Fibroblast of skin of left quadriceps (primary cell): ENCODE measurements around the gene BSCL2.
"Not testable (repeated sequence)": the region's sequence is repeated elsewhere in the genome, so short reads cannot be mapped to it uniquely, and the experiment has no call there.

Experiments
- DNase-seq, 2 experiments: peaks; one replicate each; pipeline ENCODE4 v3.0.0-alpha.2; 2013; ENCODE audit warnings: low read depth in 2 of 2

Gene BSCL2

GRCh38 chr11:62688491-62688890, 18.7 kb downstream of the BSCL2 start:
- DNase-seq = no peak

- DNase-seq = no peak
Measured at GRCh38 chr11:62687508-62688396, 19.5 kb downstream of the BSCL2 start.

GRCh38 chr11:62682518-62682917, 24.7 kb downstream of the BSCL2 start:
- no peak for DNase-seq

- DNase-seq = peak; percentile 66 to 67
Measured at GRCh38 chr11:62680825-62681240, 26.4 kb downstream of the BSCL2 start.

GRCh38 chr11:62678770-62679696, 28.2 kb downstream of the BSCL2 start, which contains the start of gene UBXN1:
Gene UBXN1, minus strand, starts transcription at chr11:62679073. Its CDS starts 150 bp downstream, at chr11:62678923.
- peak; percentile 71 to 80 for DNase-seq

GRCh38 chr11:62678433-62678769, 28.8 kb downstream of the BSCL2 start:
- no peak for DNase-seq

GRCh38 chr11:62677714-62678113, 29.5 kb downstream of the BSCL2 start:
- DNase-seq = no peak

- DNase-seq = no peak
Measured at GRCh38 chr11:62677156-62677555, 30.1 kb downstream of the BSCL2 start.

GRCh38 chr11:62676698-62677097, 30.5 kb downstream of the BSCL2 start:
- DNase-seq = no peak

- not testable (repeated sequence) for DNase-seq
Measured at GRCh38 chr11:62675415-62675814, 31.8 kb downstream of the BSCL2 start.

GRCh38 chr11:62673196-62673525, 34.1 kb downstream of the BSCL2 start:
- no peak for DNase-seq

GRCh38 chr11:62671608-62672389, 35.4 kb downstream of the BSCL2 start, which contains the start of the genes LBHD1 and UQCC3:
Gene LBHD1, minus strand, starts transcription at chr11:62672267. Its CDS starts 2,236 bp downstream, at chr11:62670031.
Gene UQCC3, plus strand, starts transcription at chr11:62671673. Its CDS starts 73 bp downstream, at chr11:62671746.
- DNase-seq = peak; percentile 69 to 74

GRCh38 chr11:62671236-62671607, 36.0 kb downstream of the BSCL2 start:
- DNase-seq = no peak

GRCh38 chr11:62669420-62670161, 37.6 kb downstream of the BSCL2 start:
- no peak for DNase-seq

GRCh38 chr11:62667460-62667859, 39.8 kb downstream of the BSCL2 start:
- no peak for DNase-seq

- no peak for DNase-seq
Measured at GRCh38 chr11:62666259-62666926, 40.8 kb downstream of the BSCL2 start.

GRCh38 chr11:62665599-62666258, 41.5 kb downstream of the BSCL2 start:
- no peak for DNase-seq

GRCh38 chr11:62665075-62665598, 42.1 kb downstream of the BSCL2 start, which contains the start of the genes C11orf98 and CSKMT:
Gene C11orf98, minus strand, starts transcription at chr11:62665210. Its CDS starts 41 bp downstream, at chr11:62665169.
Gene CSKMT, plus strand, starts transcription at chr11:62665312. Its CDS starts 568 bp downstream, at chr11:62665880.
- peak; percentile 85 to 87 for DNase-seq

- no peak for DNase-seq
Measured at GRCh38 chr11:62664405-62665074, 42.7 kb downstream of the BSCL2 start.
